GM12878 (cell line): Measurements from ENCODE around the gene RASA1. TPM values are rescaled to one million over a fixed set of nuclear protein-coding genes. Genes with fewer than 3 reads are reported as not detected.

Experiments
- ATAC-seq: fragments of 200-7000 bp; cut with Tn5 transposase; 3 replicates; pipeline ENCODE4 v1.9.1; 2020; ENCODE audit warnings: mild to moderate bottlenecking, moderate library complexity
- BruUV-seq: library from RNA; stranded (reverse); fragments of 400-500 nt; replicated peaks from 2 replicates; lab custom pipeline; 2021; lab: Mats Ljungman, UMichigan
- CTCF ChIA-PET: fragments of 300-600 bp; sonication (Branson Sonifier 250); formaldehyde crosslinking; extraction: SDS; loops from one replicate; lab custom pipeline; 2021; ENCODE audit warnings: inconsistent platforms; lab: Yijun Ruan, JAX
- POLR2A ChIA-PET: fragments of 350-600 bp; formaldehyde crosslinking; extraction: SDS; loops from one replicate; lab custom pipeline; 2021; ENCODE audit warnings: inconsistent platforms; lab: Charles Lee
- RAD21 ChIA-PET: fragments of 300-600 bp; sonication (Branson Sonifier 250); formaldehyde crosslinking; loops from one replicate; lab custom pipeline; 2023; ENCODE audit warnings: antibody characterized with exemption; ENCODE audit not compliant: unreplicated experiment; lab: Charles Lee
- SMC1A ChIA-PET: fragments of 300-600 bp; sonication (Branson Sonifier 250); formaldehyde crosslinking; loops from one replicate; lab custom pipeline; 2023; ENCODE audit not compliant: unreplicated experiment, uncharacterized antibody; lab: Charles Lee
- DNase-seq: peaks from one replicate; pipeline ENCODE4 v3.0.0-alpha.2; 2011; ENCODE audit warnings: low read depth, low spot score
- FAIRE-seq: peaks from 3 replicates; lab custom pipeline; 2011; peaks lifted over from hg19 to GRCh38; lab: Jason Lieb, UNC
- H2AFZ ChIP-seq: 2 replicates; pipeline ENCODE4 v1.6.0; 2011; ENCODE audit warnings: low read depth, low read length, control low read depth; ENCODE audit not compliant: control insufficient read depth
- H3K27ac ChIP-seq: 2 replicates; pipeline ENCODE4 v1.5.1; 2011; ENCODE audit warnings: control low read depth; ENCODE audit not compliant: control insufficient read depth, insufficient read depth
- H3K27me3 ChIP-seq, 2 experiments: replicated peaks in 1 of 2; 2 replicates each; pipeline versions ENCODE4 v1.6.0 to v1.6.1; 2011; ENCODE audit warnings: low read length in 1 of 2; ENCODE audit not compliant: control insufficient read depth in 2 of 2, insufficient read depth in 2 of 2
- H3K36me3 ChIP-seq, 2 experiments: 2 replicates each; pipeline ENCODE4 v1.5.1; 2011; ENCODE audit warnings: low read length in 1 of 2; ENCODE audit not compliant: control insufficient read depth in 2 of 2, insufficient read depth in 2 of 2
- H3K4me1 ChIP-seq: 2 replicates; pipeline ENCODE4 v1.6.1; 2011; ENCODE audit warnings: mild to moderate bottlenecking, low read length, moderate library complexity, mixed read lengths; ENCODE audit not compliant: control insufficient read depth, insufficient read depth
- H3K4me2 ChIP-seq: 2 replicates; pipeline ENCODE4 v1.6.0; 2011; ENCODE audit warnings: control low read depth; ENCODE audit not compliant: control insufficient read depth, insufficient read depth
- H3K4me3 ChIP-seq: fragments of 200-600 bp; sonication (generic); 2 replicates; pipeline ENCODE4 v1.5.1; 2016
- H3K79me2 ChIP-seq: 2 replicates; pipeline ENCODE4 v1.6.0; 2011; ENCODE audit warnings: low read length; ENCODE audit not compliant: control insufficient read depth, insufficient read depth
- H3K9ac ChIP-seq: 2 replicates; pipeline ENCODE4 v1.8.0; 2011; ENCODE audit warnings: low read length, control low read depth, mixed read lengths; ENCODE audit not compliant: control insufficient read depth, insufficient read depth
- H3K9me3 ChIP-seq: replicated peaks from 3 replicates; pipeline ENCODE4 v1.5.1; 2011; ENCODE audit warnings: mild to moderate bottlenecking, low read length; ENCODE audit not compliant: control insufficient read depth, insufficient read depth
- H4K20me1 ChIP-seq: 2 replicates; pipeline ENCODE4 v1.6.0; 2011; ENCODE audit not compliant: control insufficient read depth, insufficient read depth
- ASH2L ChIP-seq: fragments of 300-600, 200-600 bp; sonication (generic); IDR thresholded peaks from 2 replicates; pipeline ENCODE4 v1.6.1; 2017; ENCODE audit warnings: low read depth, mild to moderate bottlenecking, borderline replicate concordance
- CBFB ChIP-seq: IDR thresholded peaks from 2 replicates; pipeline ENCODE4 v1.6.1; 2016; ENCODE audit warnings: antibody characterized with exemption, low read depth
- MYC ChIP-seq: IDR thresholded peaks from 2 replicates; pipeline ENCODE4 v1.6.1; 2011; ENCODE audit warnings: mild to moderate bottlenecking, low read length, moderate library complexity, inconsistent platforms; ENCODE audit not compliant: insufficient read depth, insufficient replicate concordance, insufficient read length, severe bottlenecking
- PAX5 ChIP-seq: IDR thresholded peaks from 2 replicates; pipeline ENCODE4 v1.6.1; 2011; ENCODE audit warnings: low read depth, low read length, borderline replicate concordance
- POLR2A ChIP-seq: IDR thresholded peaks from 2 replicates; pipeline ENCODE4 v1.6.1; 2011; ENCODE audit warnings: low read depth, mild to moderate bottlenecking, low read length
- SMAD1 ChIP-seq: fragments of 450-650 bp; IDR thresholded peaks from 2 replicates; pipeline ENCODE4 v1.6.1; 2018; ENCODE audit warnings: mild to moderate bottlenecking, low read depth; ENCODE audit not compliant: partially characterized antibody
- SUPT20H ChIP-seq: IDR thresholded peaks from 2 replicates; pipeline ENCODE4 v1.6.1; 2011; ENCODE audit warnings: low read depth, mild to moderate bottlenecking, low read length, moderate library complexity, borderline replicate concordance; ENCODE audit not compliant: control insufficient read depth
- YY1 ChIP-seq: IDR thresholded peaks from 2 replicates; pipeline ENCODE4 v1.6.1; 2011; ENCODE audit warnings: low read depth, mild to moderate bottlenecking, low read length
- WGBS: methylation state at CpG from one replicate; pipeline ENCODE4 v1.1.6; 2016; ENCODE audit warnings: low lambda C conversion rate; ENCODE audit not compliant: insufficient replicate concordance, insufficient coverage; ENCODE audit errors: missing lambda C conversion rate; 5-methylcytosine and 5-hydroxymethylcytosine counted together
- in situ Hi-C: fragments of 300-500 bp; cut with MboI; formaldehyde crosslinking; loops from 9 replicates; pipeline ENCODE4 v1.14.3; 2018; ENCODE audit warnings: mixed read lengths
- intact Hi-C: fragments of 100-400 bp; cut with micrococcal nuclease; formaldehyde crosslinking; loops from one replicate; pipeline ENCODE4 v1.14.2; 2022; ENCODE audit not compliant: unreplicated experiment
- polyA plus RNA-seq, 11 experiments: library from polyadenylated mRNA; depleted of rRNA in 4 of 11; unstranded in 6 of 11; stranded (reverse) in 5 of 11; fragments of >200 nt; fragmentation: Nextera tagmentation in 4 of 11; fragmentation: Illumina TruSeq in 1 of 11; extraction: Ambion mirVana in 4 of 11; extraction: Trizol in 1 of 11; gene quantifications; 1 replicate in 1 of 11; 2 replicates in 10 of 11; pipeline versions ENCODE4 v1.2.1 to v1.2.3, GENCODE V29; 2011 to 2016; ENCODE audit warnings: inconsistent platforms in 2 of 11, missing spikeins in 2 of 11, low read depth in 1 of 11
- total RNA-seq, 4 experiments: library from RNA; depleted of rRNA in 3 of 4; stranded (reverse); fragments of >200 nt in 3 of 4; fragmentation: Illumina TruSeq in 1 of 4; extraction: Trizol in 1 of 4; gene quantifications; 2 replicates each; pipeline versions ENCODE4 v1.2.1 to v1.2.3, GENCODE V29; 2013 to 2021
- TF ChIP-seq, protein P1 (sequence below): fragments of 450-650 bp; IDR thresholded peaks from 2 replicates; pipeline ENCODE4 v1.6.1; 2017; ENCODE audit warnings: mild to moderate bottlenecking
- TF ChIP-seq, protein P2 (sequence below): IDR thresholded peaks from 2 replicates; pipeline ENCODE4 v1.6.1; 2011; ENCODE audit warnings: borderline replicate concordance, low read depth, mild to moderate bottlenecking, moderate library complexity, low read length; ENCODE audit not compliant: insufficient read depth, poor library complexity, severe bottlenecking
- TF ChIP-seq, protein P3 (sequence below): IDR thresholded peaks from 2 replicates; pipeline ENCODE4 v1.6.1; 2011; ENCODE audit warnings: mild to moderate bottlenecking, low read depth, low read length, moderate library complexity; ENCODE audit not compliant: insufficient replicate concordance
- TF ChIP-seq, protein P4 (sequence below): IDR thresholded peaks from 2 replicates; pipeline ENCODE4 v1.6.1; 2012; ENCODE audit warnings: low read length, inconsistent platforms
- TF ChIP-seq, protein P5 (sequence below): IDR thresholded peaks from 2 replicates; pipeline ENCODE4 v1.6.1; 2012; ENCODE audit warnings: low read depth, low read length, improper control_type of control experiment

RASA1 gene
- total and polyA plus RNA-seq, 10 of the 15 experiments (the other 5 are each of a cell fraction or from before 2014, with no cell fraction given) = 7.8 to 72.3 (median 21.8) TPM

DNA sequence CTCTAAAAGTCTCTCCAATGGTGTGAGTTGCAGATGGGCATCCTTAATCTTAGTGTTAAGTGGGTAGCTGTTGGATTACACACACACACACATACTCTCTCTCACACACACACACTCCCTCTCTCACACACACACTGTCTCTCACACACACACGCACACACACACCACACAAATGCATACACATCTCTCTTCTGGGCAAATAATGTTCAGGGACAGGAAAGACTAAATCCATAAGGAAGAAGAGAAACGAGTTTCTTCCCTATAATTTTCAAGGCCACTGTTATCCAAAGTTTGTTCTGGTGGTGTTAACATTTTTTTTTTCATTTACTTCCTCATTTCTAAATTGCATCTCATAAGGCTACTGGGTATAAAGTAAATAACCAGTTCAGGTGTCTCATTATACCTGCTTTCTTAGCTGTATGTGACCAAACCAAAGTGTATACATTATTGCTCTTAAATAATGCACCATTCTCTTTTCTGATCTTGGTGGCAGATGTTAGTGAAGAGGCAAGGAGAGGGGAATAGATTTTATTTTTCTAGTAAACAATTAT lies 167.5 kb downstream of the RASA1 start:
- Histone ChIP-seq H2AFZ (no peak overlapping the region), H3K4me3 (no peak overlapping the region), H4K20me1 (no peaks in the 10 kb centered on the region), H3K27ac (no peak overlapping the region), H3K9me3 (no peaks in the 10 kb centered on the region), H3K9ac (no peak overlapping the region), H3K27me3 (no peaks in the 10 kb centered on the region), H3K36me3 (no peaks in the 10 kb centered on the region), H3K4me2 (no peak overlapping the region), H3K4me1 (no peaks in the 10 kb centered on the region), H3K79me2 (no peaks in the 10 kb centered on the region)
- 19% methylated on average over 2 of the region's 2 CpGs for WGBS
- ChIA-PET SMC1A (no interaction called here), RAD21 (no interaction called here), POLR2A (no interaction called here), CTCF (interaction anchor here (0.6 kb wide), 1 partner anchor 468 kb away, joined by 3 read pairs; no protein-coding TSS in a partner anchor)
- ATAC-seq = no peak
- FAIRE-seq = no peak
- BruUV-seq = no TSS peak
- DNase-seq = no peak
- intact Hi-C loops = no loop called here
- TF ChIP-seq, protein P1, sequence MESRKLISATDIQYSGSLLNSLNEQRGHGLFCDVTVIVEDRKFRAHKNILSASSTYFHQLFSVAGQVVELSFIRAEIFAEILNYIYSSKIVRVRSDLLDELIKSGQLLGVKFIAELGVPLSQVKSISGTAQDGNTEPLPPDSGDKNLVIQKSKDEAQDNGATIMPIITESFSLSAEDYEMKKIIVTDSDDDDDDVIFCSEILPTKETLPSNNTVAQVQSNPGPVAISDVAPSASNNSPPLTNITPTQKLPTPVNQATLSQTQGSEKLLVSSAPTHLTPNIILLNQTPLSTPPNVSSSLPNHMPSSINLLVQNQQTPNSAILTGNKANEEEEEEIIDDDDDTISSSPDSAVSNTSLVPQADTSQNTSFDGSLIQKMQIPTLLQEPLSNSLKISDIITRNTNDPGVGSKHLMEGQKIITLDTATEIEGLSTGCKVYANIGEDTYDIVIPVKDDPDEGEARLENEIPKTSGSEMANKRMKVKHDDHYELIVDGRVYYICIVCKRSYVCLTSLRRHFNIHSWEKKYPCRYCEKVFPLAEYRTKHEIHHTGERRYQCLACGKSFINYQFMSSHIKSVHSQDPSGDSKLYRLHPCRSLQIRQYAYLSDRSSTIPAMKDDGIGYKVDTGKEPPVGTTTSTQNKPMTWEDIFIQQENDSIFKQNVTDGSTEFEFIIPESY = no peak
- TF ChIP-seq, protein P2, sequence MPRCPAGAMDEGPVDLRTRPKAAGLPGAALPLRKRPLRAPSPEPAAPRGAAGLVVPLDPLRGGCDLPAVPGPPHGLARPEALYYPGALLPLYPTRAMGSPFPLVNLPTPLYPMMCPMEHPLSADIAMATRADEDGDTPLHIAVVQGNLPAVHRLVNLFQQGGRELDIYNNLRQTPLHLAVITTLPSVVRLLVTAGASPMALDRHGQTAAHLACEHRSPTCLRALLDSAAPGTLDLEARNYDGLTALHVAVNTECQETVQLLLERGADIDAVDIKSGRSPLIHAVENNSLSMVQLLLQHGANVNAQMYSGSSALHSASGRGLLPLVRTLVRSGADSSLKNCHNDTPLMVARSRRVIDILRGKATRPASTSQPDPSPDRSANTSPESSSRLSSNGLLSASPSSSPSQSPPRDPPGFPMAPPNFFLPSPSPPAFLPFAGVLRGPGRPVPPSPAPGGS = no peak
- TF ChIP-seq, protein P3, sequence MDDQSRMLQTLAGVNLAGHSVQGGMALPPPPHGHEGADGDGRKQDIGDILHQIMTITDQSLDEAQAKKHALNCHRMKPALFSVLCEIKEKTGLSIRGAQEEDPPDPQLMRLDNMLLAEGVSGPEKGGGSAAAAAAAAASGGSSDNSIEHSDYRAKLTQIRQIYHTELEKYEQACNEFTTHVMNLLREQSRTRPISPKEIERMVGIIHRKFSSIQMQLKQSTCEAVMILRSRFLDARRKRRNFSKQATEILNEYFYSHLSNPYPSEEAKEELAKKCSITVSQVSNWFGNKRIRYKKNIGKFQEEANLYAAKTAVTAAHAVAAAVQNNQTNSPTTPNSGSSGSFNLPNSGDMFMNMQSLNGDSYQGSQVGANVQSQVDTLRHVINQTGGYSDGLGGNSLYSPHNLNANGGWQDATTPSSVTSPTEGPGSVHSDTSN = no peak
- no peak for TF ChIP-seq SUPT20H
- no peak for TF ChIP-seq MYC
- TF ChIP-seq, protein P4, sequence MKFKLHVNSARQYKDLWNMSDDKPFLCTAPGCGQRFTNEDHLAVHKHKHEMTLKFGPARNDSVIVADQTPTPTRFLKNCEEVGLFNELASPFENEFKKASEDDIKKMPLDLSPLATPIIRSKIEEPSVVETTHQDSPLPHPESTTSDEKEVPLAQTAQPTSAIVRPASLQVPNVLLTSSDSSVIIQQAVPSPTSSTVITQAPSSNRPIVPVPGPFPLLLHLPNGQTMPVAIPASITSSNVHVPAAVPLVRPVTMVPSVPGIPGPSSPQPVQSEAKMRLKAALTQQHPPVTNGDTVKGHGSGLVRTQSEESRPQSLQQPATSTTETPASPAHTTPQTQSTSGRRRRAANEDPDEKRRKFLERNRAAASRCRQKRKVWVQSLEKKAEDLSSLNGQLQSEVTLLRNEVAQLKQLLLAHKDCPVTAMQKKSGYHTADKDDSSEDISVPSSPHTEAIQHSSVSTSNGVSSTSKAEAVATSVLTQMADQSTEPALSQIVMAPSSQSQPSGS = no peak
- TF ChIP-seq ASH2L = no peak
- TF ChIP-seq PAX5 = no peak
- TF ChIP-seq POLR2A = no peak
- TF ChIP-seq, protein P5, sequence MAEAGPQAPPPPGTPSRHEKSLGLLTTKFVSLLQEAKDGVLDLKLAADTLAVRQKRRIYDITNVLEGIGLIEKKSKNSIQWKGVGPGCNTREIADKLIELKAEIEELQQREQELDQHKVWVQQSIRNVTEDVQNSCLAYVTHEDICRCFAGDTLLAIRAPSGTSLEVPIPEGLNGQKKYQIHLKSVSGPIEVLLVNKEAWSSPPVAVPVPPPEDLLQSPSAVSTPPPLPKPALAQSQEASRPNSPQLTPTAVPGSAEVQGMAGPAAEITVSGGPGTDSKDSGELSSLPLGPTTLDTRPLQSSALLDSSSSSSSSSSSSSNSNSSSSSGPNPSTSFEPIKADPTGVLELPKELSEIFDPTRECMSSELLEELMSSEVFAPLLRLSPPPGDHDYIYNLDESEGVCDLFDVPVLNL = no peak
- TF ChIP-seq YY1 = no peak
- no peak for TF ChIP-seq SMAD1
- no peak for TF ChIP-seq CBFB
- in situ Hi-C loops = no loop called here
